ENCODE results near the gene EYA2.
"Not testable (repeated sequence)": the region's sequence is repeated elsewhere in the genome, so short reads cannot be mapped to it uniquely, and the experiment has no call there.

EYA2 gene, protein sequence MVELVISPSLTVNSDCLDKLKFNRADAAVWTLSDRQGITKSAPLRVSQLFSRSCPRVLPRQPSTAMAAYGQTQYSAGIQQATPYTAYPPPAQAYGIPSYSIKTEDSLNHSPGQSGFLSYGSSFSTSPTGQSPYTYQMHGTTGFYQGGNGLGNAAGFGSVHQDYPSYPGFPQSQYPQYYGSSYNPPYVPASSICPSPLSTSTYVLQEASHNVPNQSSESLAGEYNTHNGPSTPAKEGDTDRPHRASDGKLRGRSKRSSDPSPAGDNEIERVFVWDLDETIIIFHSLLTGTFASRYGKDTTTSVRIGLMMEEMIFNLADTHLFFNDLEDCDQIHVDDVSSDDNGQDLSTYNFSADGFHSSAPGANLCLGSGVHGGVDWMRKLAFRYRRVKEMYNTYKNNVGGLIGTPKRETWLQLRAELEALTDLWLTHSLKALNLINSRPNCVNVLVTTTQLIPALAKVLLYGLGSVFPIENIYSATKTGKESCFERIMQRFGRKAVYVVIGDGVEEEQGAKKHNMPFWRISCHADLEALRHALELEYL

DNA sequence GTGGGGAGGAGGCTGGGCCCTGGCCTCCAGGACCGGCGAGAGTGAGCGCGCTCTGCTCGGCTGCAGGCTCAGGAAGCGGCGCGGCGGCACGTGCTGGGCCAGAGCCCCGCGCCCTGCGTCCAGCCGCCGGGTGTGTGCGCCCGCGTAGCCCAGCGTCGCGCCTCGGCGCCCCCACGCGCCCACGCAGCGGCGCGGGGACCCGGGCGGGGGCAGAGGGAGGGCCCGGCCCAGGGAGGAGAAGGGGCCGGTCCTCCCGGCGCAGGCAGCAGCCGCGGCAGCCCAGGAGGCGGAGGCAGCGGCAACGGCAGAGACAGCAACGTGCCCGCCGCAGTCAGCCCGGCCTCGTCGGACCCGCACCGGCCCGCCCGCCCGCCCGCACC is at the start of gene EYA2:
EYA2 (plus strand) TSS at position 265 of the 380 bp plus-strand sequence. CDS start 95,168 bp downstream, outside the sequence.
- DNase-seq, result peak; percentile 64

DNA sequence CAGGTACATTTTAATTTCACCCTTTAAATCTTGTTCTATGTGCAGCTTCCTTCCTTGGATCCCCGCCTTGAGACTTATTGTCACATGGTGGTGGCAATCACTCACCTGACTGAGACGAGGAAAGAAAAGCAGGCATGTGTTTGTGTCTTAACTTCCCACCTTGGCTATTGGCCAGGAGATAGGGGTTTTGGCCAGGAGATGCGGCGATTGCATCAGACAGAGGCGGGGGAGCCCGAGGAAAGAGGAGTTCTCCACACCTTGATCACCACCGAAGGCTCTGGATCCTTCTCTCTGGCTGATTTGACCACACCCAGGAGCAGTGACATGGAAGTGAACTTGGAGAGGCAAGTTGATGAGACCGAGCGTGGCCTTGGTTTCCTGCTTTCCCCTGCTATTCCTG is 49.7 kb upstream of the EYA2 start:
- DNase-seq, result no peak

DNA sequence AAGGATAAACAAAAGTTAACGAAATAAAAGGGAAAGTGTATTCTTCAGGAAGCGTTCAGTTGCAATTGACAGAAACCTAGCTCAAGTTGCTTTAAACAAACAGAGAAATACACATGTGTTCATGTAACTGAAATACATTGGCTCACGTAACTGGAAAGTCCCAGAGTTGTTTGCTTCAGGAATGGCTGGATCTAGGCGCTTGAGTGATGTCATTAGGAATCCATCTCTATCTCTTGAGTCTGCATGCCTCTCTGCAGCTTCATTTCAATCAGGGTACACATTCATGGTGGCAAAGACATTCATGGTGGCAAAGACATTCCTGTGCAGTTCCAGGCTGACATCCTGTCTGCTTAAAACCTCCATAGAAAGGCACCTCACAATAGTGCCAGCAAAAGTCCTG is 45.4 kb upstream of the EYA2 start:
- DNase-seq, result no peak

DNA sequence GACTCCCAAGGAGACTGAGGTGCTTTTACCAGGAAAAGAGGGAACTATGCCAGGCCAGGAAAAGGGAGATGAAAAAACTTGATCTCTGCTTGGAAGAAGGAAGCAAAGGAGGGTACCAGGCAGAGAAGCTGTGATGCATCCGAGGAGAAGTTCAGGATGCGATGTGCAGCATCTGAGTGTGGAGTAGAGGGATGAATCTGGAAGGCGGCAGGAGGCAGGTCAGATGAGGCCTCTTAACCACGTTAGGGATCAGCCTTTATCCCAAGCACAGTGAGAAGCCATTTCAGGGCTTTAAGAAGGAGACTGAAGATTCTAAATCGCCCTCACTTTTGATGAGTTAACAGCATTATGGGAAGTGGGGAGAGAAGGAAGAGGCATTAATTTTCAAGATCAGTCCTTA is 44.9 kb upstream of the EYA2 start:
- no peak for DNase-seq

DNA sequence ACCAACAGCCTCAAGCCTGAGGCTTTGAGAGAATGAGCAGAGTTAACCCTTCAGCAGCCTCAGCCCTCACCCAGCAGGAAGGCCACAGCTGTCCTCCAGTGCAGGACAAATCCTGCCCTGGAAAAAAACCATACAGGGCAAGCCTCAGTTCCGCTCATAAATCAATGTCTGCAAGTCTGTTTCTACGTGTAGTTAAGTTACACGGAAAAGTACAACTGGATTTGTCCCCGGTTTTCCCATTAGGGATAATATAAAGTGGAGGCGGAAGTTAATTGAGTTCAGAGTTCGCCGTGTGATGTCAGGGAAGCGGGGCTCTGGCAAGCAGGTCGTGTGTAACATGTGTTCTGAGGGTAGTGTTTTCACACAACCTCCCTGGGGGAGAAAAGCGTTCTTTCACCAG is 44.2 kb upstream of the EYA2 start:
- DNase-seq, result no peak

DNA sequence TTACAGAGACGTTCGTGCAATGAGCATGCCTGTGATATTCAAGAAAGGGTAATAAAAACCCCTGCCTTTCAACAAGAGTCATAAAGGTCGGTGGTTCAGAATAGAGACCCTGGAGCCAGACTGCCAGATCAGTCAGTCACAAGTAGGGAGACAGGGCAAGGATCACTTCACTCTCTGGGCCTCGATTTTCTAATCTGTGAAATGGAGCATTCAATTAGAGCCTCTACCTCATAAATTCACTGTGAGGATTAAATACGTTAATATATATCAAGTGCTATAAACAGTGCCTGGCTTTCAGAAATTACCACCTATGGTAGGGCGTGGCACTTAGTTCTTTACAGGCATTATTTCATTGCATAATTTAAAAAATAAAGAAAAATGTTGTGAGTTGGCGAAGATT is 43.7 kb upstream of the EYA2 start:
- DNase-seq, result no peak

DNA sequence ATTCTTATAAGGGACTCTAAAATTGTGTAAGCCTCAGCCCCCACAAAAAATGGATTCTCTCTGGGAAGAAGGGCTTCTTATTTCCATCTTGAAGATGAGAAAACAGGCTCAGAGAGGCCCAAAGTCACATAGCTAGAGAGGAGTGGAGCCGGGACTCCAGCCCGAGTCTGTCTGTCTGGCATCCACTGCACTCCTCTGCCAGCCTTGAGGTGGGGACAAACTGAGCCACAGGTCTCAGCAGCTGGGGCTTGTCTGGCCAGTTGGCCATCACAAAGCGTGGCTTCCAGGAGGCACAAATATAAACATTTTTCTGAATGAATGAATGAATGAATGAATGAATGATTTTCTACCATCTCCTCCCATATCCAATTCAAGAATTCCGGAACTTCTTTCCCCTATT is 42.9 kb upstream of the EYA2 start:
- no peak for DNase-seq

DNA sequence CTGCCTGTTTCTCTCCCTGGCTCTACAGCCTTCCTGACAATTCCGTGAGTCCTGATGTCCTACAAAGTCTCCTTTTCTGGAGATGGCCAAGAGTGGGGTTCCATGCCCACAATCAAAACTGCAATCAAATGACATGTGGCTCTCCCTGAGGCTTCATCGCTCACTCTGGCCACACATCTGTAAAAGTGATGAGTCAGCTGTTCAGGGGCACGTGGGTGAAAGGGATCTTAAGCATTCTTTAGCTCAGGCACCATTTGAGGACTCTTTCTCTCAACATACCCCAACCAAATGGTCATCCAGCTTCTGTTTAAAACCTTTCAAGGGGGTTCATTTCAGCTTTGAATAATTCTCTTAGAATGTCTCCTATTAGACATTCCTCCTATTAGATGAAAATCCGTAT is 42.3 kb upstream of the EYA2 start:
- no peak for DNase-seq

DNA sequence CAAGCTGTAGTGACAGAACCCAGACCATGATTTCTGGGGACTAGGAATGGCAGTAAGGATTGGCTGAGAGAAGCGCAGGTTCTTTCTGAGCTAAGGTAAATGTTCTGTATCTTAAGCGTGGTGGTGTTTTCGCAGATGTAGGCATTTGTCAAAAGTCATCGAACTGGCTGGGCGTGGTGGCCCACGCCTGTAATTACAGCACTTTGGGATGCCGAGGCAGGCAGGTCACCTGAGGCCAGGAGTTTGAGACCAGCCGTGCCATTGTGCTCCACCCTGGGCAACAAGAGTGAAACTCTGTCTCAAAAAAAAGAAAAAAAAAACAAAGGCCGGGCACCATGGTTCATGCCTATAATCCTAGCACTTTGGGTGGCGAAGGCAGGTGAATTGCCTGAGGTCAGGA is 40.7 kb upstream of the EYA2 start:
- no peak for DNase-seq

DNA sequence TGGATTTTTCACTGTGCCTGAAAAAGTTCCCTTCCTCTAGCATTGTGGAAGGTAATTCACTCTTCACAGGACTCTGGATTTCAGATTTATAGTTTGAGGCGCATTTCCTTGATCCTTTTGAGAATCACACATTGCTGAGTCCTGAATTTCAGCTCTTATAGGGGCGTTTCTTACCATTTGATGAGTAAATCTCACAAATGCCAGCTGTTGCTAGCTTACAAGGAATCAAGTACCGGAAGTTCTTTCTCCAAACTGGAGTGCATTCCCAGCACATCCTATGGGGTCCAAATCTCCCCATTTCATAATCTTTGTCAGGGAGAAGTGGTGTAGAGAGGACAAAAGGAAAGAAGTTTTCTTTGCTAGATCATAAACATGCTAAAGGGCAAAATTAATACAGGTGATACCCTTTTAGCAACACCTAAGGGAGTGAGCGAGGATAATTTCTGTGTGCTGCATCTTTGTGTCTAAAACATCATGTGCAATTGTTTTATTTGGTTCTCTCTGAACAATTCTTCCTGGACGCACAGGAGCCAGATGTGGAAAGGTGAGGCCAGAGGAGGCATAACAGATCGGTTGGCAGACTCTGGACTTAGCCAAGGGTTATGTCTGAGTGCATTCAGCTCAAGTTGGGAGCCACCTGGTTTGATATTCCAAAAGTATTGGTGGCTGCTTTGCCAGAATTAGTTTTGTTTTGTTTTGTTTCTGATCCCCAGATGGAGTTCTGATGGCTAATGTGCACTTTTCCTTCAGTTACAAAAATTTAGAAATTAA is 37.4 kb upstream of the EYA2 start:
- no peak for DNase-seq

DNA sequence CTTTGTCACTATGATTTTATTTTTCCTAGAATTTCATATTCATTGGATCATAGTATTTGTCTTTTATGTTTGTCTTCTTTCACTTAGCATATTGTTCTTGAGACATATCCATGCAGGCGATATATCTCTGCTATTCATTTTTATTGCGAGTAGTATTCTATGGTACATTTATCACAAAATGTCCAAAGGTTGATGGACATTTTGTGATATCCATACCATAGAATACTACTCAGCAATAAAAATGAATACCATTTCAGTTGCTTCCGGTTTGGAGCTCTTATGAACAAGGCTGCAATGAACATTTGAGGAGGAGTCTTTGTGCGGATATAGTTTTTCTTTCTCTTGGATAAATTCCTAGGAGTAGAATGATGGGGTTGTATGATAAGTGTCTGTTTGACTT is 28.8 kb upstream of the EYA2 start:
- no peak for DNase-seq

DNA sequence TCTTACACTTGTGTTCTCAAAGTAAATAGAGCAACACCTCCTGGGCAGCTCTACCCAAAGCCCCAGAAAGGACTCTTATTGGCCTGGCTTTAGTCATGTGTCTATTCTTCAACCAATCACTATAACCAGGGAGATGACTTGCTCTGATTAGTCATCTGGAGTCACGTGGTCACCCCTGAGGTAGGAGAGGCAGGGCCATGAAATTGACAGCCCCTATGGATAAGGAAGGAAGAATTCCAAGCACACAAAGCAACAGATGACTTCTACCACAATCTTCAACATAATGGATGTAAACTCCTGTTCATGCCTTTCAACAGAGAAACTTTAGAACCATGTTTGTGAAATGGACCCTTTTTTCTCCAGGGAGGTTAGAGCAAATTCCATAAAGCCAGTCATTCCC is 24.6 kb upstream of the EYA2 start:
- no peak for DNase-seq

DNA sequence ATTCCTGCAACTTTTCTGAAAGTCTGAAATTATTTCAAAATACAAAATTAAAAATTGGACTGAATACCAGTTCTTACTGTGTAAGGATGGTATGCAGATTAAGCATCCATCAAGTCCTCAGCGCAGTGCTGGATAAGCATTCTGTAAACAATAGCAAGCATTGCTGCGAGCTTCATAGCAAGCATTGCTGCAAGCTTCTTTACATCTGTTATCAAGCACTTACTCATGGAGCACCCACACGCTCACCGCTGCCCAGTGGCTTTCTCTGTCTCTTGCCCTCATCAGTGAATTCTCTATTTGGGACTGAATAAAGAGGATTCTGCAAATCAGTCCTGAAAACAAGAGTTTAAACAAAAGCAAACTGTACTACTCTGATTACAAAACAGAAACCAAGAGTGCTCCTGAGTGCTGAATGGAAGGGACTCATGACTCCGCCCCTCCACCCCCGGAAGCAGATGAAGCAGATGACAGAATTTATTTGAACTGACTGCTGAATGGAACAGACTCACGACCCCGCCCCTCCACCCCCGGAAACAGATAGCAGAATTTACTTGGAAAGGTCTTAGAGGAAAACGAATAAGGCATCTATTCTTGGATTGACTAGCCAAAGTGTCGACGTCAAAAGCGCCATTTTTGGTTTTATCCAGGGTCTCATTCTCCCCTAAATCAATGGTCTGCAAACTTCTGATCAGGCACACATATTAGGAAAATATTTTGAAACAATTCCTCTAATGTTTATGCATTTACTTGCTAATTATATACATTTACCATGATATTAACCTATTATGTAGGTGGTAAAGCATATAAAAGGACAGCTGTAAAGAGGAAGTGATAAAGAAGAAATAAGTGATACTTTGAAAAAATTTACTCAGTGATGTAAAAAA is 22.1 kb upstream of the EYA2 start:
- DNase-seq, result peak; percentile 6

DNA sequence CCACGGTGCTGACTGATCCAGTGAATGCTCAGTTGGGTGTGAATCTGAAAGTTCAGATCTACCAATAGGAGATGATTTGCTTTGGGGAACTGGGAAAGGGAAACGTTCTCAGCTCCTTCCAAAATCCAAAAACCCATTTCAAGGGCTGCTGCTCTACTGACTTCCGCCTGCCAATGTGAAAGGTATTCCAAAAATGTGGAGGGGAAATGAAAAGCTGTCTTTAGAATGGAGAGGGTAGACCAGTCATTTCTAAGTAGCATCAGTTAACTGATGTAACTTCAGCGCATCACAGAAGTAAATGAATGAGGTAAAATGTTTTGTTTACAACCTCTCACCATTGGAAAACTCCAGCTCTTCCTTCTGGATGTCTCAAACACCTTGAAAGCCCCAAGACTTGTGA is 19.6 kb upstream of the EYA2 start:
- no peak for DNase-seq

DNA sequence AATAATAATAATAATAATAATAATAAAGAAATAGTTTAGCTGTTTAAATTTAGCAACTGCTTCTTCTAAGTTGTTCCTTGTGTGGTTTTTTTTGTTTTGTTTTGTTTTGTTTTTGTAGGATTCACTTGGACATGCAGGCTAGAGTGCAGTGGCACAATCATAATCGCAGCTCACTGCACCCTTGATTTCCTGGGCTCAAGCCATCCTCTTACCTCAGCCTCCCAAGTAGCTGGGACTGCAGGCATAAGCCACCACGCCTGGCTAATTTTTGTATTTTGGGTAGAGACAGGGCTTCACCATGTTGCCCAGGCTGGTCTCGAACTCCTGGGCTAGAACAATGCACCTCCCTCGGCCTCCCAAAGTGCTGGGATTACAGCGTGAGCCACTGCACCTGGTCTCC is 15.3 kb upstream of the EYA2 start:
- DNase-seq, result no peak

DNA sequence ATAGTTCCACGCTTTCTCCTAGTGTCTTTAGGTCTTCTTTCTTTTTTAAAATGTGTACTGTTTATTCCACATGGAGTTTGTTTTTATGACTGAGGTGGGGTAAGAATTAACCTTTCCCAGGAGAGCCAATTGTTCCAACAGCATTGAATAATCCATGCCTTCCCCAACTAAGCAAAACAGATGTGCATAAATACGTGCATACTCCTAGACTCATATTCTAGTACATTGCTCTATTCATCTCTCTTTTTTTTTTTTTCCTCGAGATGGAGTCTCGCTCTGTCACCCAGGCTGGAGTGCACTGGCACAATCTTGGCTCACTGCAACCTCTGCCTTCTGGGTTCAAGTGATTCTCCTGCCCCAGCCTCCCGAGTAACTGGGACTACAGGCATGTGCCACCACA is 14.7 kb upstream of the EYA2 start:
- not testable (repeated sequence) for DNase-seq

DNA sequence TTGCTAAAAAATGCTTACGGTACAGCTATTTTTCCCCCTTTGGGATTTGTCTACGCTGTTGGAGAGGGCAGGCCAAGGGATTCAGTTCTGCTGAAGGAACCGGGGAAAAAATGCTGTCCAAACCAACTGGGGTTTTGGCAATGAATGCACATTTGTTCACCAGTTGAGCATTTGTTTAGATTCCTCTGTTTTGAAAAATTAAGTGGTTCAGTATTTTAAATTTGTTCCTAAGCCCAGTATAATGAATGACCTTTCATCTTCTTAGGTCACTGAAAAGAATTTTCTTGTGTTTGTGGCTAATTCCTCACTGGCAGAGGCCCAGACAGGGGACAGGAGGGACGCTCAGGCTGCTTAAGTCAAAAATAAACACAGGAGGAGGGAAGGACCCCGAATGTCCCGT is 10.8 kb upstream of the EYA2 start:
- DNase-seq, result no peak

DNA sequence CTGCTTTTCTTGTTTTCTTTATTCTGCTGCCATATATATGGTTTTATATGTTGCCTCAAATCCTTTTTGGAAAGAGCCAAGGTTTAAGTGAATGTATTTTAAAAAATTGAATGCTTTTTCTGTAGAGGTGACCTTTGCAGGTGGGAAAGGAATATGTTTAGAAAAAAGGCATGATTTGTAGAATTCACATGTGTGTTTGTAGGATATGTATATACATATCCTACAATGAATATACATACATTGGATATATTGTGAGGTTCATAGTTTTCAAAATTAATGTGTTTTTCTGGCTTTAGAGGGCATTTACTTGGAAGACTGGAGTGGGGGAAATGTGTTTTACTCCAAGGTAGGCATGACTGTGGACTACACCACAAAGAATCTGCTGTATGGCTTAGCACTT is 4.0 kb upstream of the EYA2 start:
- no peak for DNase-seq

DNA sequence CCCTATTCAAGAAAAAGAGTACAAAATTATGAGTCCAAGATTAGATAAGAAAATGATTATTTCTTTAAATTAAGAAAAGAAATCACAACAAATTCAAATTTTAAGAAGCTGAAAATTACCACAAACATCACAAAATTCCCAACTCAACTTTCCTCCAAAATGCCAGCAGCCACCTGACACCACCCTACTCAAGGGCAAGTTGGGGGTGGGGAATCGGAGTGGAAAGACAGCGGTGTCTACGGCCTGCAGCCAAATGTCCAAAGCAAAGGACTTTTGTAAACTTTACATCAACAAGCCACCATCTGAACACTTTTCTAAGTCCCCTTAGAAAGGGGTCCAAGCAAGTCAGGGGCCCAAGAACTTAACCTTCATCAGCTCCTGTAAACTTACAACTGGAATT is 1.6 kb upstream of the EYA2 start:
- no peak for DNase-seq

DNA sequence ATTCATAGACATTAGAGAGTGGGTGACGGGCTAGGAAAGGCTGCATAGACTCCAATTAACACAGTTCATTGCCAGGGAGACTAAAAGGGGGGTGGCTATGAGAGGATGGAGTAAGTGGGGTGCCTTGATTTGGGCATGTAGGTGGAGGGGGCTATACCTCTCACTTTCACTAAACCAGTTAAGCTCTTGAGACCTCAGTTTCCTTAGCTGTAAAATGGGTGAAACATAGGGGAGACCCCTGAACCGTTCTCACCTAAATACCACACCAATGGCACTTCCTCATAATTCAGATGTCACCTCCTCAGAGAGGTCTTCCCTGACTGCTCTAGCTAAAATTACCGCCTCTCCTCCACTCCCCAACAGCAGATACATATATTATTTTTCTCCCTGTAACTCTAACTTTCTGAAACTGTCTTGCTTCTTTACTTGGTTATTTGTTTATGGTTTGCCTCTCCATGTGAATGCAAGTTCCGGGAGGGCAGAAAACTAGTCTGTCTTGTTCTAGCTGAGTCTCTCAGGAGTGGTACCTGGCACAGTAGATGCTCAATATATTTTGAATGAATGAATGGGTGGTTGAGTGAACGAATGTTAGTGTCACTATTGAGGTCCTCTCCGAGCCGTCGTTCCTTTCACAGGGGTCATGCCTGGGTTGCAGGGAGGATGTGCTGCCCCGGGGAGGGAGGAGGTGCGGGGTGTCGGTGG is 615 bp upstream of the EYA2 start:
- DNase-seq, result no peak

DNA sequence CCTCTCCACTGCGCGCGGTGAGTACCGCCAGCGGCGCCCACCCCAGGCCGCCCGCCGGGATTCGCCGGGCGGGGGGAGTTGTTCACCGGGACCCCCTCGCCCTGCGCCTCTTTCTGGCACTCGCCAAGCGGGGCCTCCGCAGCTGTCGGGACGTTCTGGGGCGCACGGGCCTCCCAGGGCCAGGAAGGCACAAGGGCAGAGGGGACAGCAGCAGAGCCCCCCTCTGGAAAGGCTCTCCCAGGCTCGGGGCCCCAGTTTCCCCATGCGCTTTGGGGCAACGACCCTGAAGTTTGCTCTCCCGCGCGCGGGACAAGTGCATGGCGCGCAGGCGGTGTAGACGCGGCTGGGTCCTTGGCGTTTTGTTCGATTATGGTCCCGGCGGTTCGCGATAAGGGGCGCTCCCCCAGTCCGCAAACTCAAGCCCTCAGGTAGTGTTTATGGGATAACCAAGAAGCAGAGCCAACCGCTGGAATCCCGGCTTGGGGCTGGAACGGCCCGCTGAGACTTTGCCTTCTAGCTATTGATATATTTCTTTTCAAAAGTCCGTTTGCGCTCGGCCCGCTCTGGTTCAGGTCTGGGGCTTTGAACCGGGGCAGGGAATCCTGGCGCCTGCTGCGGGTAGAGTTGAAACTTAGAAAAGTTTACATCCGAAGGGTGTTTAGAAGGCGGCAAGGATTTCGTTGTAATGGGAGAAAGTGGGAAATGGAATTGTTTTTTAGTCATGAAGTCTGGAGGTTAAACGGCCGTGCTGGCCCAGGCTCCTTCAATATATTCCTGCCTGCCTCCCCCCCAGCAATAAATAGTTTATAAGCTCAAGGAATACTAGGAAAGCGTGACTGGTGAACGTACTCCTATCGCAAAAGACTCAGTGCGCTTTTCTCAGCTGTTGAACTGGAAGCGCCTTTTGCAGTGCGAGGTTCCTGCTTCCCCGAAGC is 595 bp downstream of the EYA2 start:
- peak; percentile 8 for DNase-seq

DNA sequence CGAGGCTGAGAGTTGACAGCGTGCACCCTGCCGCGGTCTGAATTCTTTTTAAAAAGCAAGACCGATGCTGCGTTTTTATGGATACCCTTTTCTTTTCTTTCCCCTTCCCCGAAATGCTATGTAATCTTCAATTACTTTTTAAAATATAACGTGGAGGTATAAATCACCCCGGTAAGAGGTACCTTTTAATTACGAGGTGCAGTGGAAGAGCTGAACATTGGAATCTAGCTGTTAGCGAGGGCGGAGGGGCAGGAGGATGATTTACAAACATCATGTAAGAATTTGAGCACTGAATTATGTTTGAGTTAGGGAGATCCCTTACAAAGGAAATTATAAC is 1.2 kb downstream of the EYA2 start:
- no peak for DNase-seq
